Measurements from ENCODE around the gene JAK3.

DNA sequence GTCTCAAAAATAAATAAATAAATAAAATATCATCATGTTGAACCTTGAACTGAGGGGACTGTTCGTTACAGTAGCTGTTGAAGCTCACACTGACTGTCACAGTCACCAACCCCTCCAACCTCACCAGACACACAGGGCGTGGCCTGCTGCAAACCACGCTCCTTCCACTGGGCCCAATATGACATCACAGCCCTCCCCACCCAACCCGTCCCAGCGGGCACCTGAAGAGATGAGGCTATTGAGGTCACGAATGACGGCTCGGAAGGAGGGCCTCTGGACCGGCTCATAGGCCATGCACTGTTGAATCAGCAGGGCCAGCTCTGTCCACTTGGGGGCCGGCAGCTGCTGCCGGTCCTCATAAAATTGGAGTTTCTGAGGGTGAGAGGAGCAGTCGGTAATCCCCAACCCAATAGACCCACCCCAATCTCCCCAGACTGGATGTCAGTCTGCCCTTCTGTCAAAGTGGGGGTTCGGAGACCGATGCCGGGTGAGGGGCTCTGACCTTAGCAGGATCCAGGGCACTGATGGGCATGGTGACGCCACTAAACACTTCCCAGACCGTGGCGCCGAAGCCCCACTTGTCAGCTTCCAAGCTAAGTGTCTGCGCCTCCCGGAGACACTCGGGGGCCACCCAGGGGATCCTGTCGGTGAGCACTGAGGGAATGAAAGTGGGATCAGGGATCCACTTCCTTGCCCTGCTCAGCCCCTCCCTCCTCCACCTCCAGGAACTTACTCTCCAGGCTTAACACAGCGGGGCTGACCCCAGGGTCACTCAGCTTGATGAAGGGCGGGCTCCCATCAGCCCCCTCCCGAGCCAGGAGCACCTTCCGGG is 13.2 kb downstream of the JAK3 start:
- TF ChIP-seq, protein P1, sequence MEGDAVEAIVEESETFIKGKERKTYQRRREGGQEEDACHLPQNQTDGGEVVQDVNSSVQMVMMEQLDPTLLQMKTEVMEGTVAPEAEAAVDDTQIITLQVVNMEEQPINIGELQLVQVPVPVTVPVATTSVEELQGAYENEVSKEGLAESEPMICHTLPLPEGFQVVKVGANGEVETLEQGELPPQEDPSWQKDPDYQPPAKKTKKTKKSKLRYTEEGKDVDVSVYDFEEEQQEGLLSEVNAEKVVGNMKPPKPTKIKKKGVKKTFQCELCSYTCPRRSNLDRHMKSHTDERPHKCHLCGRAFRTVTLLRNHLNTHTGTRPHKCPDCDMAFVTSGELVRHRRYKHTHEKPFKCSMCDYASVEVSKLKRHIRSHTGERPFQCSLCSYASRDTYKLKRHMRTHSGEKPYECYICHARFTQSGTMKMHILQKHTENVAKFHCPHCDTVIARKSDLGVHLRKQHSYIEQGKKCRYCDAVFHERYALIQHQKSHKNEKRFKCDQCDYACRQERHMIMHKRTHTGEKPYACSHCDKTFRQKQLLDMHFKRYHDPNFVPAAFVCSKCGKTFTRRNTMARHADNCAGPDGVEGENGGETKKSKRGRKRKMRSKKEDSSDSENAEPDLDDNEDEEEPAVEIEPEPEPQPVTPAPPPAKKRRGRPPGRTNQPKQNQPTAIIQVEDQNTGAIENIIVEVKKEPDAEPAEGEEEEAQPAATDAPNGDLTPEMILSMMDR (IDR thresholded peaks at IDR 0.05) = no peak
- TF ChIP-seq POLR2A (IDR thresholded peaks at IDR 0.05) = no peak
- TF ChIP-seq POLR2AphosphoS5 (IDR thresholded peaks at IDR 0.05) = no peak
- TF ChIP-seq EP300 (IDR thresholded peaks at IDR 0.05; ENCODE audit: low read depth) = no peak
